AG10803 (cell line): ENCODE data around the gene VARS2.
A peak's percentile ranks its signal among the peaks of the same experiment; 100 is the strongest.
"Not testable (repeated sequence)": the region's sequence is repeated elsewhere in the genome, so short reads cannot be mapped to it uniquely, and the experiment has no call there.

ENCODE experiments used
- DNase-seq: peaks from one replicate; pipeline ENCODE4 v3.0.0; 2010; ENCODE audit warnings: low read depth
- H3K4me3 ChIP-seq: 2 replicates; pipeline ENCODE4 v1.5.1; 2011; ENCODE audit warnings: mild to moderate bottlenecking, low read length, control low read depth
- TF ChIP-seq, protein P1 (sequence below): conservative IDR thresholded peaks from 2 replicates; pipeline ENCODE4 v1.5.1; 2011; ENCODE audit warnings: mild to moderate bottlenecking, low read length, control low read depth, inconsistent platforms

VARS2 gene

GRCh38 chr6:30902709-30903108 lies 11.3 kb upstream of the VARS2 start:
- TF ChIP-seq, protein P1, sequence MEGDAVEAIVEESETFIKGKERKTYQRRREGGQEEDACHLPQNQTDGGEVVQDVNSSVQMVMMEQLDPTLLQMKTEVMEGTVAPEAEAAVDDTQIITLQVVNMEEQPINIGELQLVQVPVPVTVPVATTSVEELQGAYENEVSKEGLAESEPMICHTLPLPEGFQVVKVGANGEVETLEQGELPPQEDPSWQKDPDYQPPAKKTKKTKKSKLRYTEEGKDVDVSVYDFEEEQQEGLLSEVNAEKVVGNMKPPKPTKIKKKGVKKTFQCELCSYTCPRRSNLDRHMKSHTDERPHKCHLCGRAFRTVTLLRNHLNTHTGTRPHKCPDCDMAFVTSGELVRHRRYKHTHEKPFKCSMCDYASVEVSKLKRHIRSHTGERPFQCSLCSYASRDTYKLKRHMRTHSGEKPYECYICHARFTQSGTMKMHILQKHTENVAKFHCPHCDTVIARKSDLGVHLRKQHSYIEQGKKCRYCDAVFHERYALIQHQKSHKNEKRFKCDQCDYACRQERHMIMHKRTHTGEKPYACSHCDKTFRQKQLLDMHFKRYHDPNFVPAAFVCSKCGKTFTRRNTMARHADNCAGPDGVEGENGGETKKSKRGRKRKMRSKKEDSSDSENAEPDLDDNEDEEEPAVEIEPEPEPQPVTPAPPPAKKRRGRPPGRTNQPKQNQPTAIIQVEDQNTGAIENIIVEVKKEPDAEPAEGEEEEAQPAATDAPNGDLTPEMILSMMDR: no peak
- no peak for DNase-seq
- no peak overlapping the region for H3K4me3 ChIP-seq

DNA sequence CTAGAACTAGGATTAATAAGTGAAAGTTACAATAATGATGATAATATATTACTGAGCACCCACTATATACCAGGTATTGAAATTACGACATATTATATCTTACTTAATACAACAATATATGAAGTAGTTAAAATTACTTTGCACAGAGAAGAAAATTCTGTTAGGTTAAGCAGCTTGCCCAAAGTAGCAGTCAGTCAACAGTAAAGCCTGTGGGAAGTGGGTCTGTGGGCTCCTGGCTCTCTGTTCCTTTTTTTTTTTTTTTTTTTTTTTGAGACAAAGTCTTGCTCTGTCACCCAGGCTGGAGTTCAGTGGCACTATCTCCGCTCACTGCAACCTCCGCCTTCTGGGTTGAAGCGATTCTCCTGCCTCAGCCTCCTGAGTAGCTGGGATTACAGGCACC lies 10.8 kb upstream of the VARS2 start:
- TF ChIP-seq, protein P1: no peak
- DNase-seq: no peak
- H3K4me3 ChIP-seq: no peak overlapping the region

- peak overlapping the region; percentile 93 for H3K4me3 ChIP-seq
- DNase-seq: not testable (repeated sequence)
Measured at GRCh38 chr6:30907290-30907757, 6.7 kb upstream of the VARS2 start.

GRCh38 chr6:30907758-30908591 lies 6.1 kb upstream of the VARS2 start, which contains the start of gene GTF2H4:
Gene GTF2H4, plus strand, starts transcription at chr6:30908207.
- H3K4me3 ChIP-seq: peak within 1 kb of the TSS; percentile 93
- DNase-seq: peak; percentile 98
- TF ChIP-seq, protein P1: no peak

- peak overlapping the region; percentile 93 for H3K4me3 ChIP-seq
- TF ChIP-seq, protein P1: no peak
- no peak for DNase-seq
Measured at GRCh38 chr6:30908700-30909099, 5.3 kb upstream of the VARS2 start.

GRCh38 chr6:30910473-30910872 lies 3.6 kb upstream of the VARS2 start:
- not testable (repeated sequence) for H3K4me3 ChIP-seq, DNase-seq

DNA sequence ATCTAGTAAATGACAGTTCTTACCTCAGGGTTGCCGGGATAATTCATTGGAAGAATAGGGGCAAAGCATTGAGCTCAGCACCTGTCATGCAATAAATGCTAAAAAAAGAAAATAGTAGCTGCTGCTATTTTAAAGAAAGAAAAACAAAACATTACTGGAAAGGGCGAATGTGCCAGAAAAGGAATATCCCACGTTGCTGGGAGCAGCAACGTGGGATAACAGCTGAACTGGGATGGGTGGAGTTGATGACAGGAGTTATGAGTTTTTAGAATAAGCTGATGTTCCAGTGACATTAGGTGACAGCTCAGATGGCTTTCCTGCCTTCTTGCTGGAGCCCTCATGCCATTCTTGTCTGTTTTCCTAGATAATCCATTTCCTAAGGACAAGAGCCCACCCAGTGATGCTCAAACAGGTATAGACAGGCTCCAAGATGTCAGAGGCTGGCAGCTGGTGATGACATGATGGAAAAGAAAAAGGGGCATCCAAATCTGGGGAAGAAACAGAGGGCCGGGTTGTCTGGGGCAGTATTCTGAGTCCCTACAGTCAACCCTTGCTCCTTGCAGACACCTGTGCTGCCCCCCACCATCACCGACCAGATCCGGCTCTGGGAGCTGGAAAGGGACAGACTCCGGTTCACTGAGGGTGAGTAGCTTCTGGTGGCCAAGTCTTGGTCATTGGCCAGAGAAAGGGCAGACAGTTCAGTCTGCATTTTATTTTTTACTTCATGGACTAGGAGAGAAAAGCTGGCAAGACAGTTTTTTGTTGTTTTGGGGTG lies 1.1 kb upstream of the VARS2 start:
- no peak for DNase-seq
- no peak overlapping the region for H3K4me3 ChIP-seq
- TF ChIP-seq, protein P1: no peak

DNA sequence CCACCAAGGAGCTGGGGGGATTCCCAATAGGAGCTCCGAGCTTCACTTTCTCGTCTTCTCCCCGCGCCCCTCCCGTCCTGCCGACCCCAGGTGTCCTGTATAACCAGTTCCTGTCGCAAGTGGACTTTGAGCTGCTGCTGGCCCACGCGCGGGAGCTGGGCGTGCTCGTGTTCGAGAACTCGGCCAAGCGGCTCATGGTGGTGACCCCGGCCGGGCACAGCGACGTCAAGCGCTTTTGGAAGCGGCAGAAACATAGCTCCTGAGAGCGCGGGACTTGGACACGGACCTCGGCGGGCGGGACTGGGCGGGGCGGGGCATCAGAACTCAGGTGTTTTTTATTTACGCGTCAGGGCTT lies 340 bp upstream of the VARS2 start:
- DNase-seq: no peak
- H3K4me3 ChIP-seq: peak overlapping the region; percentile 48
- TF ChIP-seq, protein P1: no peak
